Uterus (tissue), 2 donors: Measurements from ENCODE around the gene CEACAM3.

Source experiments
- POLR2A ChIP-seq, 2 donors: fragments of 450-650 bp; IDR thresholded peaks; one replicate each; pipeline ENCODE4 v1.6.1; 2016; ENCODE audit warnings: antibody characterized with exemption in 2 of 2, mild to moderate bottlenecking in 1 of 2, moderate library complexity in 1 of 2
- TF ChIP-seq, protein P1 (sequence below), 4 experiments: fragments of 200-600 bp in 2 of 4; fragments of 450-650 bp in 2 of 4; sonication (generic) in 2 of 4; IDR thresholded peaks; one replicate each; pipeline ENCODE4 v1.5.1; 2016 to 2019; ENCODE audit warnings: antibody characterized with exemption in 4 of 4, mild to moderate bottlenecking in 2 of 4, moderate library complexity in 1 of 4

DNA sequence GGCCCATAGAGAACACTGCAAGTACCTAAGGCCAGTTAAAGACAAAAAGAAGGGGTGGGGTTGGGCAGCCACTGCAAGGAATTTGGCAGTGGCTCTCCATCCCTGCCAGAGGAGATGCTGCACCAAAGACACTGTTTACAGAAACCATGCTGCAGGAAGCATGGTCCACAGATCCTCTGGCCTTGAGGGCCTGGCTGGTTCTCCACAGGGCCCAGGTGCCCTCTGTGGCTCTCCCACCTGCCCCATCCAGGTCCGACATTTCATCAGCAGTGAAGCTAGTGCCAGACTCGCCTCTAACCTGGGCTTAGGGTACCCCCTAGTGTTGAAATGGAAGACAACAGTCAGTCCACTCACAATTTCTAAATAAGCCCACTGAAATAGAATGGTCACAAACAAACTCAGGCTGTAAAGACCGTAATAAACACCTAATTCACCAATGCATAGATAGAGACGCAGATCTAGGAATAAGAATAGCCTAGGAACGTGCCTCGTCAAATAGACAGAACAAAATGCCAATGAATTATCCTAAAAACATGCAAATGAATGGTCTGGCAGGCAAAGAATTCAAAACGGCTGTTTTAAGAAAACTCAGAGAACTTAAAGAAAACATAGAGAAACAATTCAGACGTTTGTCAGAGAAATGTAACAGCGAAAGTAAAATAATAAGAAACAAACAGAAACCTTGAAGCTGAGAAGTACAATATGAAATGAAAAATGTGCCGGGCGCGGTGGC lies 24.8 kb downstream of the CEACAM3 start:
- TF ChIP-seq, protein P1, sequence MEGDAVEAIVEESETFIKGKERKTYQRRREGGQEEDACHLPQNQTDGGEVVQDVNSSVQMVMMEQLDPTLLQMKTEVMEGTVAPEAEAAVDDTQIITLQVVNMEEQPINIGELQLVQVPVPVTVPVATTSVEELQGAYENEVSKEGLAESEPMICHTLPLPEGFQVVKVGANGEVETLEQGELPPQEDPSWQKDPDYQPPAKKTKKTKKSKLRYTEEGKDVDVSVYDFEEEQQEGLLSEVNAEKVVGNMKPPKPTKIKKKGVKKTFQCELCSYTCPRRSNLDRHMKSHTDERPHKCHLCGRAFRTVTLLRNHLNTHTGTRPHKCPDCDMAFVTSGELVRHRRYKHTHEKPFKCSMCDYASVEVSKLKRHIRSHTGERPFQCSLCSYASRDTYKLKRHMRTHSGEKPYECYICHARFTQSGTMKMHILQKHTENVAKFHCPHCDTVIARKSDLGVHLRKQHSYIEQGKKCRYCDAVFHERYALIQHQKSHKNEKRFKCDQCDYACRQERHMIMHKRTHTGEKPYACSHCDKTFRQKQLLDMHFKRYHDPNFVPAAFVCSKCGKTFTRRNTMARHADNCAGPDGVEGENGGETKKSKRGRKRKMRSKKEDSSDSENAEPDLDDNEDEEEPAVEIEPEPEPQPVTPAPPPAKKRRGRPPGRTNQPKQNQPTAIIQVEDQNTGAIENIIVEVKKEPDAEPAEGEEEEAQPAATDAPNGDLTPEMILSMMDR (IDR thresholded peaks at IDR 0.05) = peak in 2 of 4 experiments; percentile 17 to 27
- TF ChIP-seq POLR2A (IDR thresholded peaks at IDR 0.05) = no peak
